HG02981 (cell line): ENCODE results near the gene ATG2A.

Experiments used
- ATAC-seq: cut with Tn5 transposase; IDR thresholded peaks from one replicate; pipeline ENCODE4 v1.9.1; 2021; ENCODE audit warnings: mild to moderate bottlenecking, moderate library complexity; ENCODE audit not compliant: unreplicated experiment

ATG2A gene

GRCh38 chr11:64916775-64917662, at the start of gene ATG2A:
TSS of gene ATG2A (minus strand) at chr11:64917209. CDS start at chr11:64917135, 74 bp downstream.
- ATAC-seq: peak; percentile 94

- ATAC-seq: no peak
Measured at GRCh38 chr11:64963072-64963631, 46.1 kb upstream of the ATG2A start.

- ATAC-seq: no peak
Measured at GRCh38 chr11:64960719-64961118, 43.7 kb upstream of the ATG2A start.

DNA sequence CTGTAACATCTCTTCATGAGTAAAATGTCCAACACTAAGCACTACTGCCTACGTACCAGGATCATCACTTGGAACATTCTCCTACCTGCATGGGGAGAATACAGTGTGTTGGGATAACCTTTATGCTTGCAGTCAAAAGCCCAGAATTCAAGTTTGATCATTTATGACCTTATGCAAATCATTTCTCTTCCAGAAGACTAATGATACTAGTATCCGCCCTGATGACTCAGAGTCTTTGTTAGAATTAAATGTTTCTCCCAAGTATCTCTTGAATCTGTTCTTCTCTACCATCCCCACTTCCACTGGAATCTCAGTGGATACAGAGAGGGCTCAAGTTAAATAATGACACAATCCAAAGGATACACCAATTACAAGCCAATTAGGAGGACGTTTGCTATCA, 42.5 kb upstream of the ATG2A start:
- no peak for ATAC-seq

DNA sequence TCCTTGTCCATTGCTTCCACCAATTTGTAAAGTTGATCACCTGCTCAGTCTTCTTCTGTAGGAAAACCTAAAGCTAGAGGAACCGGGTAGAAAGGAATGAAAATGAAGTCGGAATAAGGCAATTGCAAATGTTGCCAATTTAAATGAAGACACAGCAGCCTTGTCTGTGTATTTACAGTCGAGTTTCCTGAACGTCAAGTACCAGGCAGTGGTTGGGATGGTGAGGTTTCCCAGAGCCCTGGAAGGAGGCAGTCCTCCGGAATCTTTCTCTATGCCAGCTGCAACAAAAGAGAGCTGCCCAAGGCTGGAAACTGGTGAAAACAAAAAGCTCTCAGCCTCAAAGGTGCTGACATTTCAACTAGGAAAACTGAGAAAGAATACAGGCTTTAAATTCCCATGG, 37.2 kb upstream of the ATG2A start:
- no peak for ATAC-seq

DNA sequence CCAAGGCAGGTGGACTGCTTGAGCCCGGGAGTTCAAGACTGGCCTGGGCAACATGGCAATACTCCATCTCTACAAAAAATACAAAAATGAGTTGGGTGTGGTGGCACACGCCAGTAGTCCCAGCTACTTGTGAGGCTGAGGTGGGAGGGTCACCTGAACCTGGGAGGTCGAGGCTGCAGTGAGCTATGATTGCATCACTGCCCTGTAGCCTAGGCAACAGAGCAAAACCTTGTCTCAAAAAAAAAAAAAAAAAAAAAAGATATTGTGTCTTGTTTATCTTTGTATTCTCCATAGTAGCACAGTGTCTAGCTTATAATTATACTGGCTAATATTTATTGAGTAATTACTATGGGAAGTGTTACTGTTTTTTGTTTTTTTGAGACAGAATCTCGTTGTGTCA, 34.5 kb upstream of the ATG2A start:
- ATAC-seq: no peak

DNA sequence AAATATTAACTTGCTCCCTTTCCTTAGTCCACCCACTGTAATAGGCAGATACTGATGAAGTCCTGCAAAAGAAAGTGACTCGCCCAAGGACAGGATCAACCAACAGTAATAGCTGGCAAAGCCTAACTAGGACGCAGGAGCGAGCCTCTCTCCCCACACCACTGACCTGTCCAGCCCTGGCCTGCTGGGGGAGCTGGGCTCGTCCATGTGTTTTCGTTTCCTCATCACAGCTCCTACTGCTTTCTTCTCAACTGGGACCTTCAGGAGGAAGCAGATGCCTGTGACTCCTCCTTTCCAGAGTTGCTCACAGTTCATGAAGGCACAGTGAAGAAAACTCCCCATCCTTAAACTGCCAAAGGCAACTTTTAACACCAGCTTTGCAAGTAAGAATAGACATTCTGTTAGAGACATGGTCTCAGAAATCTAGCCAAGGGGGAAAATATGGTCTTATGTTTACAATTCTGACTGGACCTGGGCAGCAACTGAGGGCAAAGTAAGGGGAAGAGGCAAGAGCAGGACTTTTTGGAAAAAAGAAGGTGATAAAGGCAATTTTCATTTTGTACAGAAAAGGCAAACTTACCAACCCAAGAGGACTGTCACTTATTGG, 30.3 kb upstream of the ATG2A start:
- no peak for ATAC-seq

GRCh38 chr11:64936539-64936938, 19.5 kb upstream of the ATG2A start:
- no peak for ATAC-seq

- ATAC-seq: no peak
Measured at GRCh38 chr11:64935359-64936081, 18.5 kb upstream of the ATG2A start, which contains the start of gene GPHA2. TSS of gene GPHA2 (minus strand) at chr11:64935893. CDS start at chr11:64935460, 433 bp downstream.

DNA sequence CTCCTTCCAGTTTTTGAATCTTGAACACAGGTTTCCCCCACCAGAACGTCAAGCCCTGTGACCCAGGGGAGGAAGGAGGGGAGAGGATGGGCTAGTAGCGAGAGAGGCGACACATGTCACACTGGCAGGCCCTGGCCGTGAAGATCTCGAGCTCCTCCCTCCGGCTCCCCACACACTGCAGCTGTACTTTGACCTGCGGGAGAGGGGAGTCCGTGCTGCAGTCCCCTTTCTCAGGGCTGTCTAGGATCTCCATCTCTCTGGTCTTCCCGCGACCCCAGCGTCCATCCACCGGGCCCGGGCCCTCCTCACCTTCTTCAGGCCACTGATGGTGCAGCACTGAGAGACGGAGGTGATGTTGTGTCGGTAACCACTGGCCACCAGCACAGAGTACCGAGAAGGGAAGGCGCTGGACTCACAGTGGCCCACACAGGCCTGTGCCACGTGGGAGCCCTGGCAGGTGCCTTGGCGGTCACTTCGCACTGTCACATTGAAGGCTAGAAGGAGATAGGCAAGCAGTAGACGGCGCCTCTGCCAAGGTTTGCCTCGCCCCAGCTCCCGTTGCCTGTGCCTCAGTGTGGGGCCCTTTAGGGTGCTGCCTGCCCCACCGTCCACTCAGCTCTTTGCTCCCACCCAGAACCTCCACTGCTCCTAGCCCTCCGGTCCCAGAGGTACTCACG, 17.8 kb upstream of the ATG2A start:
- ATAC-seq: no peak

- no peak for ATAC-seq
Measured at GRCh38 chr11:64933935-64934681, 17.1 kb upstream of the ATG2A start.

- ATAC-seq: no peak
Measured at GRCh38 chr11:64933213-64933934, 16.4 kb upstream of the ATG2A start.

DNA sequence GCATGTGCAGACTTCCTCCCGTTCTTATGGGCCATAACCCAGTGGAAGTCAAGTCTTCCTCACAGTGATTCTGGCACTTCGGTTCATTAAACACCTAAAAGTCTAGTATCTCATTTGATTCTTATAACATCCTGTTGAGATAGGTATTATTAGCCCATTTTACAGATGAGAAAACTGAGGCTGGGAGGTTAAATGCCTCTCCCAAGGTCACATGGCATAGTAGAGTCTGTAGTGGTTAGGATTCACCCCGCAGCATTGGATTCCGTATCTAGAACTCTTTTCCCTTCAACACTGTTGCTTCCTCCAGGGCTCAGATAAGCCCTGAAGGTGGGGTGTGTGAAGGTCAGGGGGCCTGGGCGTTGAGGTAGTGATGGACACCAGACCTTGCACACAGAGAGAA, 15.3 kb upstream of the ATG2A start:
- ATAC-seq: no peak

DNA sequence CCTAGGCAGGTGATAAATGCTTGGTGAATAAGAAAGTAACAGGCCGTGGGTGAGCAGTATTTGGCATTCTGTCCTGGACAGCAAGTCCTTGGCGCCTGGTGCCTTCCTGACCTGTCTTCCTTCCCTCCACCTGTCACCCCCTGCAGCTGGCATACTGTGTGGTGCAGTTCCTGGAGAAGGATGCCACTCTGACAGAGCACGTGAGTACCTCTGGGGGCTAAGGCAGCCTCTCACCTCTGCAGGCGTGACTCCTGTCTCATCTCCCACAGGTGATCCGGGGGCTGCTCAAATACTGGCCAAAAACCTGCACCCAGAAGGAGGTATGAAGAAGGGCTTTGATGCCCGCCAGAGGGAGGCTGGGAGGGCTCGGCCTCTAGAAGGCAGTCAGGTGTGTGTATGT, 14.3 kb upstream of the ATG2A start:
- ATAC-seq: no peak

DNA sequence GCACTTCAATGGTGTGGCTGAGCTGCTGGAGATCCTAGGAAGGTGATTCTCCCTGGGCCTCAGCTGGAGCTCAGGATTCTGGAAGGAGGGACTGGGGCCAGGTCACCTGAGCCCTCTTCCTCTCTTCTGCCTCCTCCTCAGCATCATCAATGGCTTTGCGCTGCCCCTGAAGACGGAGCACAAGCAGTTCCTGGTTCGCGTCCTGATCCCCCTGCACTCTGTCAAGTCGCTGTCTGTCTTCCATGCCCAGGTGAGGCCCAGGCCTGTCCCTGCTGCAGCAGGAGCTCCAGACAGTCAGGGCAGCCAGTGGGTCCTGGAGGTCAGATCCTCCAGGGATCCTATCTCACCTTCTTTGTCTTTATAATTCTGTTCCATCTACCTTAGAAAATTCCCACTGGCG, 13.3 kb upstream of the ATG2A start:
- ATAC-seq: no peak

GRCh38 chr11:64929625-64930024, 12.6 kb upstream of the ATG2A start:
- no peak for ATAC-seq

GRCh38 chr11:64928957-64929356, 11.9 kb upstream of the ATG2A start:
- no peak for ATAC-seq

DNA sequence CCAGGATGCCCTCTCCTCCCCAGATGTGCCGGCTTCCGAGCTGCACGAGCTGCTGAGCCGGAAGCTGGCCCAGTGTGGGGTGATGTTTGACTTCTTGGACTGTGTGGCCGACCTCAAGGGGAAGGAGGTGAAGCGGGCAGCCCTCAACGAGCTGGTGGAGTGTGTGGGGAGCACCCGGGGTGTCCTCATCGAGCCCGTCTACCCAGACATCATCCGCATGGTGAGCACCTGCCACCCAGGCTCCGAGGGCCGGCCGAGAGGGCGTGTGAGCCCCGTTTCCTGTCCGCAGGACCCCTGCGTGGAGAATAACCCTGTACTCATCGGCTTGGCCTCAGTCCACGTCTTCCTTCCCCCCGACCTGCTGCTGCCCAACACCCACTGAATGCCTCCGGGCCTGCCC, 9.7 kb upstream of the ATG2A start:
- ATAC-seq: no peak
